ENCODE measurements around the gene CCDC7. TPM values are rescaled to one million over a fixed set of nuclear protein-coding genes. Genes with fewer than 3 reads are reported as not detected.
"Not testable (repeated sequence)": the region's sequence is repeated elsewhere in the genome, so short reads cannot be mapped to it uniquely, and the experiment has no call there.

CCDC7 gene
- polyA plus RNA-seq, 4 donors = 4.4 to 7.3 (median 6.2) TPM

GRCh38 chr10:32684291-32684690 is 238.4 kb downstream of the CCDC7 start:
- DNase-seq (ENCODE audit: low read depth in 4 of 4, low spot score in 3 of 4) = no peak

- no peak for DNase-seq (ENCODE audit: low read depth in 4 of 4, low spot score in 3 of 4)
Observed at GRCh38 chr10:32687116-32687515, 241.2 kb downstream of the CCDC7 start.

GRCh38 chr10:32687546-32687945 is 241.6 kb downstream of the CCDC7 start:
- DNase-seq (ENCODE audit: low read depth in 4 of 4, low spot score in 3 of 4) = no peak

- no peak for DNase-seq (ENCODE audit: low read depth in 4 of 4, low spot score in 3 of 4)
Observed at GRCh38 chr10:32692174-32692573, 246.2 kb downstream of the CCDC7 start.

GRCh38 chr10:32693441-32693979 is 247.6 kb downstream of the CCDC7 start:
- DNase-seq (ENCODE audit: low read depth in 4 of 4, low spot score in 3 of 4) = no peak

GRCh38 chr10:32699683-32700082 is 253.7 kb downstream of the CCDC7 start:
- DNase-seq (ENCODE audit: low read depth in 4 of 4, low spot score in 3 of 4) = not testable (repeated sequence)

GRCh38 chr10:32713560-32713959 is 267.6 kb downstream of the CCDC7 start:
- DNase-seq (ENCODE audit: low read depth in 4 of 4, low spot score in 3 of 4) = no peak

GRCh38 chr10:32731527-32731926 is 285.6 kb downstream of the CCDC7 start:
- no peak for DNase-seq (ENCODE audit: low read depth in 4 of 4, low spot score in 3 of 4)

GRCh38 chr10:32738958-32739357 is 293.0 kb downstream of the CCDC7 start:
- DNase-seq (ENCODE audit: low read depth in 4 of 4, low spot score in 3 of 4) = no peak

GRCh38 chr10:32744321-32744720 is 298.4 kb downstream of the CCDC7 start:
- no peak for DNase-seq (ENCODE audit: low read depth in 4 of 4, low spot score in 3 of 4)

- no peak for DNase-seq (ENCODE audit: low read depth in 4 of 4, low spot score in 3 of 4)
Observed at GRCh38 chr10:32746869-32747268, 300.9 kb downstream of the CCDC7 start.

- DNase-seq (ENCODE audit: low read depth in 4 of 4, low spot score in 3 of 4) = no peak
Observed at GRCh38 chr10:32751582-32751981, 305.6 kb downstream of the CCDC7 start.

GRCh38 chr10:32754900-32755299 is 309.0 kb downstream of the CCDC7 start:
- not testable (repeated sequence) for DNase-seq (ENCODE audit: low read depth in 4 of 4, low spot score in 3 of 4)

- no peak for DNase-seq (ENCODE audit: low read depth in 4 of 4, low spot score in 3 of 4)
Observed at GRCh38 chr10:32771217-32771616, 325.3 kb downstream of the CCDC7 start.

GRCh38 chr10:32773105-32773504 is 327.2 kb downstream of the CCDC7 start:
- no peak for DNase-seq (ENCODE audit: low read depth in 4 of 4, low spot score in 3 of 4)

GRCh38 chr10:32786968-32787367 is 341.0 kb downstream of the CCDC7 start:
- no peak for DNase-seq (ENCODE audit: low read depth in 4 of 4, low spot score in 3 of 4)

GRCh38 chr10:32787690-32788284 is 341.8 kb downstream of the CCDC7 start:
- DNase-seq (ENCODE audit: low read depth in 4 of 4, low spot score in 3 of 4) = no peak

- no peak for DNase-seq (ENCODE audit: low read depth in 4 of 4, low spot score in 3 of 4)
Observed at GRCh38 chr10:32788359-32788758, 342.4 kb downstream of the CCDC7 start.

GRCh38 chr10:32790483-32790882 is 344.5 kb downstream of the CCDC7 start:
- DNase-seq (ENCODE audit: low read depth in 4 of 4, low spot score in 3 of 4) = no peak

- no peak for DNase-seq (ENCODE audit: low read depth in 4 of 4, low spot score in 3 of 4)
Observed at GRCh38 chr10:32793033-32793432, 347.1 kb downstream of the CCDC7 start.

- DNase-seq (ENCODE audit: low read depth in 4 of 4, low spot score in 3 of 4) = no peak
Observed at GRCh38 chr10:32795598-32796183, 349.8 kb downstream of the CCDC7 start.

GRCh38 chr10:32797393-32797792 is 351.5 kb downstream of the CCDC7 start:
- not testable (repeated sequence) for DNase-seq (ENCODE audit: low read depth in 4 of 4, low spot score in 3 of 4)
